IMR-90 (cell line): ENCODE measurements around the gene RASL10B. TPM values are rescaled to one million over a fixed set of nuclear protein-coding genes. Genes with fewer than 3 reads are reported as not detected.

Experiments used
- ATAC-seq: fragments of 200-7000 bp; cut with Tn5 transposase; 2 replicates; pipeline ENCODE4 v1.9.1; 2020; ENCODE audit warnings: low read depth, mild to moderate bottlenecking, moderate library complexity
- BruUV-seq: library from RNA; stranded (reverse); fragments of 400-500 nt; replicated peaks from 2 replicates; lab custom pipeline; 2021; lab: Mats Ljungman, UMichigan
- CTCF ChIA-PET: fragments of 300-600 bp; formaldehyde crosslinking; extraction: SDS; loops from one replicate; lab custom pipeline; 2021; ENCODE audit warnings: antibody characterized with exemption; lab: Yijun Ruan, JAX
- POLR2A ChIA-PET: fragments of 300-600 bp; sonication (Branson Sonifier 250); formaldehyde crosslinking; loops from one replicate; lab custom pipeline; 2022; ENCODE audit warnings: antibody characterized with exemption; ENCODE audit not compliant: unreplicated experiment; lab: Charles Lee
- DNase-seq: peaks from one replicate; pipeline ENCODE4 v3.0.0; 2013
- H2AFZ ChIP-seq: replicated peaks from 2 replicates; pipeline ENCODE3; 2013; ENCODE audit warnings: low read length, mild to moderate bottlenecking; ENCODE audit not compliant: poor library complexity
- H2AK5ac ChIP-seq: 2 replicates; pipeline ENCODE4 v1.6.1; 2013; ENCODE audit warnings: low read depth, low read length, inconsistent platforms
- H2AK9ac ChIP-seq: replicated peaks from 2 replicates; pipeline ENCODE3; 2013; ENCODE audit warnings: mild to moderate bottlenecking, low read depth, low read length, moderate library complexity; ENCODE audit not compliant: poor library complexity
- H2BK120ac ChIP-seq: 2 replicates; pipeline ENCODE4 v1.6.1; 2013; ENCODE audit warnings: low read depth, low read length, inconsistent platforms
- H2BK15ac ChIP-seq: 3 replicates; pipeline ENCODE4 v1.6.1; 2013; ENCODE audit warnings: low read depth, low read length, inconsistent platforms
- H2BK20ac ChIP-seq: 2 replicates; pipeline ENCODE4 v1.6.1; 2013; ENCODE audit warnings: low read depth, mild to moderate bottlenecking, inconsistent platforms, low read length, moderate library complexity
- H2BK5ac ChIP-seq: 2 replicates; pipeline ENCODE4 v1.6.1; 2013; ENCODE audit warnings: mild to moderate bottlenecking, low read depth, low read length, inconsistent platforms; ENCODE audit not compliant: poor library complexity, severe bottlenecking
- H3K14ac ChIP-seq: replicated peaks from 2 replicates; pipeline ENCODE4 v1.6.1; 2013; ENCODE audit warnings: low read depth, low read length, inconsistent platforms
- H3K18ac ChIP-seq: 2 replicates; pipeline ENCODE4 v1.6.1; 2013; ENCODE audit warnings: low read depth, low read length, control low read depth
- H3K23ac ChIP-seq: 2 replicates; pipeline ENCODE4 v1.6.1; 2013; ENCODE audit warnings: low read depth, low read length, inconsistent platforms
- H3K27ac ChIP-seq: 2 replicates; pipeline ENCODE4 v1.5.1; 2013; ENCODE audit warnings: mild to moderate bottlenecking, control low read depth, low read length; ENCODE audit not compliant: insufficient read depth
- H3K27me3 ChIP-seq: 2 replicates; pipeline ENCODE4 v1.6.1; 2013; ENCODE audit warnings: low read length; ENCODE audit not compliant: control insufficient read depth, insufficient read depth
- H3K36me3 ChIP-seq: 2 replicates; pipeline ENCODE4 v1.6.1; 2013; ENCODE audit warnings: low read length, mixed read lengths; ENCODE audit not compliant: control insufficient read depth, insufficient read depth
- H3K4ac ChIP-seq: 2 replicates; pipeline ENCODE4 v1.6.1; 2013; ENCODE audit warnings: low read depth, low read length, inconsistent platforms
- H3K4me1 ChIP-seq: 2 replicates; pipeline ENCODE4 v1.6.1; 2013; ENCODE audit warnings: low read length, mixed read lengths; ENCODE audit not compliant: control insufficient read depth, insufficient read depth
- H3K4me2 ChIP-seq: 2 replicates; pipeline ENCODE4 v1.6.1; 2013; ENCODE audit warnings: low read depth, mild to moderate bottlenecking, control low read depth, low read length, moderate library complexity
- H3K4me3 ChIP-seq: 2 replicates; pipeline ENCODE4 v1.5.1; 2013; ENCODE audit warnings: low read depth, mild to moderate bottlenecking, control low read depth, low read length, moderate library complexity; ENCODE audit not compliant: insufficient read depth
- H3K56ac ChIP-seq: 2 replicates; pipeline ENCODE4 v1.6.1; 2013; ENCODE audit warnings: low read length, inconsistent platforms; ENCODE audit not compliant: insufficient read depth; ENCODE audit errors: extremely low read depth
- H3K79me1 ChIP-seq, 2 experiments: 2 replicates each; pipeline ENCODE4 v1.6.1; 2013; ENCODE audit warnings: low read length in 2 of 2, inconsistent platforms in 1 of 2, low read depth in 1 of 2
- H3K9ac ChIP-seq: 2 replicates; pipeline ENCODE4 v1.6.1; 2013; ENCODE audit warnings: low read depth, low read length, control low read depth
- H3K9me1 ChIP-seq: 2 replicates; pipeline ENCODE4 v1.6.1; 2013; ENCODE audit warnings: low read length, inconsistent platforms; ENCODE audit not compliant: insufficient read depth
- H3K9me3 ChIP-seq: 2 replicates; pipeline ENCODE4 v1.6.1; 2013; ENCODE audit warnings: low read length; ENCODE audit not compliant: control insufficient read depth, insufficient read depth
- H4K20me1 ChIP-seq: 2 replicates; pipeline ENCODE4 v1.6.1; 2013; ENCODE audit warnings: low read length, inconsistent platforms; ENCODE audit not compliant: insufficient read depth
- H4K5ac ChIP-seq: 2 replicates; pipeline ENCODE4 v1.6.1; 2013; ENCODE audit warnings: mild to moderate bottlenecking, low read depth, low read length, control low read depth
- H4K8ac ChIP-seq, 2 experiments: 2 replicates each; pipeline ENCODE4 v1.6.1; 2013; ENCODE audit warnings: low read depth in 2 of 2, low read length in 2 of 2, control low read depth in 1 of 2, inconsistent platforms in 1 of 2
- H4K91ac ChIP-seq: 2 replicates; pipeline ENCODE4 v1.6.1; 2013; ENCODE audit warnings: low read depth, low read length, inconsistent platforms; ENCODE audit not compliant: insufficient read depth
- CEBPB ChIP-seq: IDR thresholded peaks from 2 replicates; pipeline ENCODE4 v1.6.1; 2012; ENCODE audit warnings: low read depth, low read length, improper control_type of control experiment
- CHD1 ChIP-seq: IDR thresholded peaks from 2 replicates; pipeline ENCODE4 v1.6.1; 2012; ENCODE audit warnings: low read depth, low read length, improper control_type of control experiment
- ELK1 ChIP-seq: fragments of 150-350 bp; IDR thresholded peaks from 2 replicates; pipeline ENCODE4 v1.6.1; 2016; ENCODE audit warnings: low read depth, mild to moderate bottlenecking, low read length, moderate library complexity, borderline replicate concordance
- RAD21 ChIP-seq: IDR thresholded peaks from 2 replicates; pipeline ENCODE4 v1.6.1; 2012; ENCODE audit warnings: low read length, improper control_type of control experiment
- RCOR1 ChIP-seq: IDR thresholded peaks from 2 replicates; pipeline ENCODE4 v1.6.1; 2012; ENCODE audit warnings: mild to moderate bottlenecking, low read length, improper control_type of control experiment; ENCODE audit not compliant: insufficient replicate concordance
- RFX5 ChIP-seq: IDR thresholded peaks from 2 replicates; pipeline ENCODE4 v1.8.0; 2012; ENCODE audit warnings: low read depth, mild to moderate bottlenecking, low read length, moderate library complexity
- SMC3 ChIP-seq: fragments of 150-350 bp; IDR thresholded peaks from 2 replicates; pipeline ENCODE4 v1.6.1; 2016; ENCODE audit warnings: low read depth, mild to moderate bottlenecking, antibody characterized with exemption, low read length, moderate library complexity
- USF2 ChIP-seq: fragments of 150-350 bp; IDR thresholded peaks from 2 replicates; pipeline ENCODE4 v1.6.1; 2017; ENCODE audit warnings: mild to moderate bottlenecking, antibody characterized with exemption, low read length, low read depth
- WGBS, 2 experiments: methylation state at CpG; one replicate each; pipeline versions ENCODE4 v1.1.5 to v1.1.7; 2013; ENCODE audit warnings: missing lambda C conversion rate in 2 of 2; ENCODE audit not compliant: insufficient read length in 1 of 2; ENCODE audit errors: extremely low coverage in 2 of 2; 5-methylcytosine and 5-hydroxymethylcytosine counted together
- dilution Hi-C: fragments of 300-500 bp; cut with HindIII; formaldehyde crosslinking; loops from one replicate; pipeline ENCODE4 v1.14.3; 2018; ENCODE audit warnings: low sequenced_read_pairs; ENCODE audit not compliant: unreplicated experiment
- in situ Hi-C: fragments of 300-500 bp; cut with MboI; formaldehyde crosslinking; loops from 3 replicates; pipeline ENCODE4 v1.14.3; 2019; ENCODE audit warnings: low sequenced_read_pairs, inconsistent platforms, mixed read lengths
- intact Hi-C: fragments of 100-400 bp; cut with micrococcal nuclease; formaldehyde crosslinking; loops from 2 replicates; pipeline ENCODE4 v1.10.0; 2022
- polyA plus RNA-seq, 3 experiments: library from polyadenylated mRNA; depleted of rRNA; stranded (reverse); fragments of >200 nt; gene quantifications; 2 replicates each; pipeline ENCODE4 v1.2.3, GENCODE V29; 2012; ENCODE audit warnings: low replicate concordance in 1 of 3
- total RNA-seq: library from RNA; depleted of rRNA; stranded (reverse); fragments of >200 nt; gene quantifications from 2 replicates; pipeline ENCODE4 v1.2.3, GENCODE V29; 2012

RASL10B gene
- total and polyA plus RNA-seq, 2 of the 4 experiments (the other 2 are of a cell fraction), result 4.1 to 4.7 TPM

GRCh38 chr17:35748979-35749378, 17.5 kb downstream of the RASL10B start:
- H2AK9ac ChIP-seq, result no peak overlapping the region
- no peak overlapping the region for H3K18ac ChIP-seq
- H2BK120ac ChIP-seq, result no peak overlapping the region
- H4K20me1 ChIP-seq, result no peaks in the 10 kb centered on the region
- no TSS peak for BruUV-seq
- H3K23ac ChIP-seq, result no peak overlapping the region
- H2BK20ac ChIP-seq, result no peak overlapping the region
- H2AK5ac ChIP-seq, result no peak overlapping the region
- no peak overlapping the region for H3K4ac ChIP-seq
- dilution Hi-C loops, result no loop called here
- peaks cover 48% of the 10 kb centered on the region for H3K27me3 ChIP-seq
- H3K27ac ChIP-seq, result no peak overlapping the region
- intact Hi-C loops, result loop anchor here (10.0 kb wide), 2 partner anchors 314 to 504 kb away; partner anchors contain the start of genes SLFN12 and SLFN5
- no peak overlapping the region for H2BK15ac ChIP-seq
- ChIA-PET POLR2A (no interaction called here), CTCF (interaction anchor here (1.8 kb wide), 1 partner anchor 137 kb away, joined by 4 read pairs; no protein-coding TSS in a partner anchor)
- in situ Hi-C loops, result loop anchor here (25.0 kb wide), 1 partner anchor 387 kb away; the partner anchor contains the start of gene SLFN11
- H4K91ac ChIP-seq, result no peak overlapping the region
- no peak overlapping the region for H4K8ac ChIP-seq
- no peaks in the 10 kb centered on the region for H3K9me3 ChIP-seq
- H2BK5ac ChIP-seq, result no peak overlapping the region
- no peak overlapping the region for H3K4me2 ChIP-seq
- H3K56ac ChIP-seq, result no peak overlapping the region
- no peak for DNase-seq
- H3K4me3 ChIP-seq, result no peak overlapping the region
- H2AFZ ChIP-seq, result no peak overlapping the region
- WGBS, 2 experiments, result 77% methylated on average over 2 of the region's 6 CpGs; no CpG with 5 or more reads in 1 of the 2 experiments
- no peak for ATAC-seq
- H3K79me1 ChIP-seq, result no peaks in the 10 kb centered on the region
- peaks cover 8% of the 10 kb centered on the region; the same call in 1 of the 2 replicates for H3K4me1 ChIP-seq
- H4K5ac ChIP-seq, result no peak overlapping the region
- no peak overlapping the region for H3K9ac ChIP-seq
- no peaks in the 10 kb centered on the region for H3K9me1 ChIP-seq
- no peaks in the 10 kb centered on the region for H3K36me3 ChIP-seq
- H3K14ac ChIP-seq, result no peak overlapping the region
- no peak for TF ChIP-seq ELK1
- no peak for TF ChIP-seq RCOR1
- no peak for TF ChIP-seq CHD1
- TF ChIP-seq RAD21, result no peak
- TF ChIP-seq USF2, result no peak
- TF ChIP-seq RFX5, result no peak
- no peak for TF ChIP-seq CEBPB
- no peak for TF ChIP-seq SMC3
